OCI-LY1 (cell line): ENCODE data around the gene ZSCAN5B.

Experiments used
- H2AFZ ChIP-seq: fragments of 200-600 bp; sonication (generic), shearing (Covaris generic); 2 replicates; pipeline ENCODE4 v1.6.0; 2014; ENCODE audit warnings: antibody characterized with exemption, mild to moderate bottlenecking, low read length
- H3F3A ChIP-seq: fragments of 200-600 bp; sonication (generic), shearing (Covaris generic); 2 replicates; pipeline ENCODE4 v1.6.0; 2014; ENCODE audit warnings: mild to moderate bottlenecking, antibody characterized with exemption, low read length, moderate library complexity; ENCODE audit not compliant: insufficient read depth
- H3K27ac ChIP-seq: fragments of 200-600 bp; sonication (generic); 2 replicates; pipeline ENCODE4 v1.5.1; 2014; ENCODE audit warnings: low read length, mixed run types, mild to moderate bottlenecking, low read depth; ENCODE audit not compliant: poor library complexity, severe bottlenecking
- H3K27me3 ChIP-seq: fragments of 200-600 bp; sonication (generic); 2 replicates; pipeline ENCODE4 v1.6.0; 2014; ENCODE audit warnings: antibody characterized with exemption, mild to moderate bottlenecking, low read length, moderate library complexity; ENCODE audit not compliant: insufficient read depth
- H3K36me3 ChIP-seq: fragments of 200-600 bp; sonication (generic); 2 replicates; pipeline ENCODE4 v1.6.1; 2014; ENCODE audit warnings: mild to moderate bottlenecking, antibody characterized with exemption, low read length, moderate library complexity, mixed read lengths; ENCODE audit not compliant: insufficient read depth
- H3K4me1 ChIP-seq: fragments of 200-600 bp; sonication (generic); 2 replicates; pipeline ENCODE4 v1.5.1; 2014; ENCODE audit warnings: mild to moderate bottlenecking, low read length, moderate library complexity; ENCODE audit not compliant: insufficient read depth, severe bottlenecking
- H3K4me2 ChIP-seq: fragments of 200-600 bp; sonication (generic), shearing (Covaris generic); 2 replicates; pipeline ENCODE4 v1.6.1; 2014; ENCODE audit warnings: low read length
- H3K4me3 ChIP-seq: fragments of 200-600 bp; sonication (generic); 2 replicates; pipeline ENCODE4 v1.5.1; 2014; ENCODE audit warnings: low read length, low read depth, mild to moderate bottlenecking, mixed read lengths; ENCODE audit not compliant: poor library complexity, severe bottlenecking
- H3K79me2 ChIP-seq: fragments of 200-600 bp; shearing (Covaris generic); 2 replicates; pipeline ENCODE4 v1.6.1; 2016; ENCODE audit warnings: mixed run types, low read length, mixed read lengths; ENCODE audit not compliant: insufficient read depth
- H3K9ac ChIP-seq: fragments of 200-600 bp; sonication (generic), shearing (Covaris generic); 2 replicates; pipeline ENCODE4 v1.6.1; 2014; ENCODE audit warnings: mild to moderate bottlenecking, low read length, mixed read lengths
- H3K9me2 ChIP-seq: fragments of 200-600 bp; sonication (generic), shearing (Covaris generic); 2 replicates; pipeline ENCODE4 v1.6.1; 2014; ENCODE audit warnings: low read depth, mild to moderate bottlenecking, low read length, mixed read lengths
- H3K9me3 ChIP-seq: fragments of 200-600 bp; shearing (Covaris generic); 2 replicates; pipeline ENCODE4 v1.6.1; 2014; ENCODE audit warnings: low read length, mixed read lengths
- H4K20me1 ChIP-seq: fragments of 200-600 bp; sonication (generic), shearing (Covaris generic); 2 replicates; pipeline ENCODE4 v1.6.0; 2016; ENCODE audit warnings: mild to moderate bottlenecking, low read length; ENCODE audit not compliant: insufficient read depth
- CTCF ChIP-seq: fragments of 200-600 bp; sonication (generic), shearing (Covaris generic); IDR thresholded peaks from 2 replicates; pipeline ENCODE4 v1.5.1; 2017; ENCODE audit warnings: mild to moderate bottlenecking, antibody characterized with exemption, low read length, moderate library complexity, mixed read lengths
- EZH2 ChIP-seq: fragments of 200-600 bp; sonication (generic), shearing (Covaris generic); IDR thresholded peaks from 2 replicates; pipeline ENCODE4 v1.8.0; 2017; ENCODE audit warnings: borderline replicate concordance, mixed run types, mild to moderate bottlenecking, antibody characterized with exemption, low read length, moderate library complexity, mixed read lengths

Gene ZSCAN5B

GRCh38 chr19:56174086-56174485 lies 23.5 kb downstream of the ZSCAN5B start:
- H3K9ac ChIP-seq: no peak overlapping the region
- H3K36me3 ChIP-seq: no peaks in the 10 kb centered on the region
- no peak overlapping the region for H3K4me3 ChIP-seq
- H3K9me3 ChIP-seq: no peaks in the 10 kb centered on the region
- H3K27me3 ChIP-seq: 0 out of 2 replicates have a peak, but pooled peaks cover 5% of the 10 kb centered on the region
- H3K4me1 ChIP-seq: no peaks in the 10 kb centered on the region
- TF ChIP-seq EZH2 (no peak), CTCF (no peak)
- H2AFZ ChIP-seq: no peak overlapping the region
- H4K20me1 ChIP-seq: no peaks in the 10 kb centered on the region
- H3K9me2 ChIP-seq: no peaks in the 10 kb centered on the region
- no peak overlapping the region for H3K27ac ChIP-seq
- no peaks in the 10 kb centered on the region for H3K79me2 ChIP-seq
- no peaks in the 10 kb centered on the region for H3F3A ChIP-seq
- no peak overlapping the region for H3K4me2 ChIP-seq

- TF ChIP-seq CTCF (no peak), EZH2 (no peak)
- Histone ChIP-seq H3K9me2 (no peaks in the 10 kb centered on the region), H3K4me3 (no peak overlapping the region), H2AFZ (no peak overlapping the region), H4K20me1 (no peaks in the 10 kb centered on the region), H3K9ac (no peak overlapping the region), H3K36me3 (no peaks in the 10 kb centered on the region), H3K9me3 (no peaks in the 10 kb centered on the region), H3K4me1 (no peaks in the 10 kb centered on the region), H3K27me3 (0 out of 2 replicates have a peak, but pooled peaks cover 5% of the 10 kb centered on the region), H3F3A (no peaks in the 10 kb centered on the region), H3K79me2 (no peaks in the 10 kb centered on the region), H3K27ac (no peak overlapping the region), H3K4me2 (no peak overlapping the region)
These were observed 27.3 kb downstream of the ZSCAN5B start for GRCh38 chr19:56170261-56170660.

- H3K36me3 ChIP-seq: no peaks in the 10 kb centered on the region
- no peak overlapping the region for H2AFZ ChIP-seq
- H3K9me3 ChIP-seq: no peaks in the 10 kb centered on the region
- no peaks in the 10 kb centered on the region for H3K4me1 ChIP-seq
- H4K20me1 ChIP-seq: no peaks in the 10 kb centered on the region
- H3K79me2 ChIP-seq: no peaks in the 10 kb centered on the region
- no peak overlapping the region for H3K4me2 ChIP-seq
- H3F3A ChIP-seq: no peaks in the 10 kb centered on the region
- H3K9ac ChIP-seq: no peak overlapping the region
- TF ChIP-seq EZH2: no peak
- H3K9me2 ChIP-seq: no peaks in the 10 kb centered on the region
- H3K27me3 ChIP-seq: no peaks in the 10 kb centered on the region
- no peak overlapping the region for H3K27ac ChIP-seq
- no peak overlapping the region for H3K4me3 ChIP-seq
These were observed 30.5 kb downstream of the ZSCAN5B start for GRCh38 chr19:56167064-56167578.

- Histone ChIP-seq H4K20me1 (no peaks in the 10 kb centered on the region), H3K9me2 (no peaks in the 10 kb centered on the region), H3K79me2 (no peaks in the 10 kb centered on the region), H3K9ac (no peak overlapping the region), H2AFZ (no peak overlapping the region), H3K36me3 (peaks cover 15% of the 10 kb centered on the region), H3K27ac (no peak overlapping the region), H3K27me3 (no peaks in the 10 kb centered on the region), H3K4me1 (no peaks in the 10 kb centered on the region), H3K9me3 (no peaks in the 10 kb centered on the region), H3F3A (no peaks in the 10 kb centered on the region), H3K4me3 (no peak overlapping the region), H3K4me2 (no peak overlapping the region)
- TF ChIP-seq CTCF: no peak
- no peak for TF ChIP-seq EZH2
These were observed 34.5 kb downstream of the ZSCAN5B start for GRCh38 chr19:56163097-56163496.
